Neutrophil (primary cell): ENCODE results near the gene AKAP12.

Experiments used
- H3K27ac ChIP-seq: fragments of 200-600 bp; sonication (generic); 2 replicates; pipeline ENCODE4 v1.5.1; 2016; ENCODE audit warnings: mild to moderate bottlenecking, moderate library complexity
- H3K27me3 ChIP-seq: fragments of 200-600 bp; sonication (generic); 2 replicates; pipeline ENCODE4 v1.6.0; 2016; ENCODE audit warnings: mild to moderate bottlenecking
- H3K36me3 ChIP-seq: fragments of 200-600 bp; sonication (generic); 2 replicates; pipeline ENCODE4 v1.5.1; 2017
- H3K4me1 ChIP-seq, 2 experiments: fragments of 200-600 bp in 1 of 2; sonication (generic) in 1 of 2; 1 replicate in 1 of 2; 2 replicates in 1 of 2; pipeline versions ENCODE4 v1.5.1 to v1.6.1; 2013 to 2016; ENCODE audit warnings: low read depth in 1 of 2, low read length in 1 of 2, mild to moderate bottlenecking in 1 of 2, moderate library complexity in 1 of 2; ENCODE audit not compliant: control insufficient read depth in 1 of 2, insufficient read depth in 1 of 2
- H3K4me3 ChIP-seq, 2 experiments: fragments of 200-600 bp in 1 of 2; sonication (generic) in 1 of 2; 1 replicate in 1 of 2; 2 replicates in 1 of 2; pipeline ENCODE4 v1.5.1; 2013 to 2016; ENCODE audit warnings: low read depth in 1 of 2, low read length in 1 of 2, mild to moderate bottlenecking in 1 of 2, moderate library complexity in 1 of 2
- H3K9me3 ChIP-seq: fragments of 200-600 bp; sonication (generic); 2 replicates; pipeline ENCODE4 v1.5.1; 2016
- CTCF ChIP-seq: fragments of 200-600 bp; sonication (generic); IDR thresholded peaks from 2 replicates; pipeline ENCODE4 v1.5.1; 2016; ENCODE audit warnings: antibody characterized with exemption

The AKAP12 gene

GRCh38 chr6:151325075-151326050 lies 85.6 kb downstream of the AKAP12 start:
- Histone ChIP-seq H3K27me3 (peaks cover 62% of the 10 kb centered on the region), H3K9me3 (no peaks in the 10 kb centered on the region), H3K4me3 (peak overlapping the region; percentile 28 to 50), H3K27ac (no peak overlapping the region), H3K36me3 (no peaks in the 10 kb centered on the region), H3K4me1 (peaks cover 19 to 20% of the 10 kb centered on the region in 2 experiments)
- no peak for TF ChIP-seq CTCF

GRCh38 chr6:151326116-151326825 lies 86.5 kb downstream of the AKAP12 start:
- Histone ChIP-seq H3K27ac (no peak overlapping the region), H3K36me3 (no peaks in the 10 kb centered on the region), H3K4me1 (peaks cover 19 to 20% of the 10 kb centered on the region in 2 experiments), H3K27me3 (peaks cover 68% of the 10 kb centered on the region), H3K4me3 (peak overlapping the region in 1 of 2 experiments; percentile 28), H3K9me3 (no peaks in the 10 kb centered on the region)
- TF ChIP-seq CTCF: no peak

- Histone ChIP-seq H3K27ac (no peak overlapping the region), H3K36me3 (no peaks in the 10 kb centered on the region), H3K4me1 (peaks cover 19 to 20% of the 10 kb centered on the region in 2 experiments), H3K9me3 (no peaks in the 10 kb centered on the region), H3K27me3 (peaks cover 68% of the 10 kb centered on the region), H3K4me3 (no peak overlapping the region)
- TF ChIP-seq CTCF: no peak
These were observed 87.3 kb downstream of the AKAP12 start for GRCh38 chr6:151327101-151327500.

GRCh38 chr6:151330130-151330696 lies 90.4 kb downstream of the AKAP12 start:
- no peak for TF ChIP-seq CTCF
- no peaks in the 10 kb centered on the region for H3K9me3 ChIP-seq
- no peak overlapping the region for H3K4me3 ChIP-seq
- H3K27me3 ChIP-seq: peaks cover 56% of the 10 kb centered on the region
- H3K36me3 ChIP-seq: no peaks in the 10 kb centered on the region
- peaks cover 15 to 16% of the 10 kb centered on the region in 2 experiments for H3K4me1 ChIP-seq
- H3K27ac ChIP-seq: no peak overlapping the region

GRCh38 chr6:151335930-151336329 lies 96.2 kb downstream of the AKAP12 start:
- H3K4me1 ChIP-seq: peaks cover 7% of the 10 kb centered on the region in 2 experiments
- TF ChIP-seq CTCF: no peak
- no peaks in the 10 kb centered on the region for H3K36me3 ChIP-seq
- no peak overlapping the region for H3K4me3 ChIP-seq
- no peak overlapping the region for H3K27ac ChIP-seq
- H3K9me3 ChIP-seq: no peaks in the 10 kb centered on the region
- no peaks in the 10 kb centered on the region for H3K27me3 ChIP-seq
